Measurements from ENCODE around the gene CRIP3. TPM values are rescaled to one million over a fixed set of nuclear protein-coding genes. Genes with fewer than 3 reads are reported as not detected.
A peak's percentile ranks its signal among the peaks of the same experiment; 100 is the strongest.

The CRIP3 gene
- total and polyA plus RNA-seq, 2 of the 13 experiments (the other 11 are each of a cell fraction or from before 2014, with no cell fraction given): 6.3 to 9.3 TPM

- TF ChIP-seq HMGXB4 (CRISPR knock-in tag; IDR thresholded peaks at IDR 0.05; ENCODE audit: borderline replicate concordance in 1 of 2, low read depth in 1 of 2) (peak in 1 of 2 experiments; percentile 42; a peak in 1 of 4 replicates), IKZF5 (CRISPR knock-in tag; IDR thresholded peaks at IDR 0.05) (no peak), RELA (CRISPR knock-in tag; IDR thresholded peaks at IDR 0.05) (no peak), ZNF7 (CRISPR knock-in tag; IDR thresholded peaks at IDR 0.05) (no peak), GABPA (IDR thresholded peaks at IDR 0.05; ENCODE audit: low read depth, low read length) (no peak), GABPA (CRISPR knock-in tag; IDR thresholded peaks at IDR 0.05; ENCODE audit: low read depth) (no peak), HDAC2 (CRISPR knock-in tag; IDR thresholded peaks at IDR 0.05) (0 out of 2 replicates have a peak, but pooled peaks have one; percentile 18), NCOA2 (CRISPR knock-in tag; IDR thresholded peaks at IDR 0.05) (0 out of 2 replicates have a peak, but pooled peaks have one; percentile 19), HOXA5 (CRISPR knock-in tag; IDR thresholded peaks at IDR 0.05) (0 out of 2 replicates have a peak, but pooled peaks have one; percentile 49), FOXJ3 (CRISPR knock-in tag; IDR thresholded peaks at IDR 0.05; ENCODE audit: borderline replicate concordance) (0 out of 2 replicates have a peak, but pooled peaks have one; percentile 33), ZNF792 (CRISPR knock-in tag; IDR thresholded peaks at IDR 0.05) (peak; percentile 41; the same call in 1 of the 2 replicates), FOSL2 (CRISPR knock-in tag; IDR thresholded peaks at IDR 0.05) (no peak), RXRB (CRISPR knock-in tag; IDR thresholded peaks at IDR 0.05; ENCODE audit: borderline replicate concordance) (0 out of 2 replicates have a peak, but pooled peaks have one; percentile 40), ZBTB38 (CRISPR knock-in tag; IDR thresholded peaks at IDR 0.05) (no peak), CEBPG (CRISPR knock-in tag; IDR thresholded peaks at IDR 0.05) (0 out of 2 replicates have a peak, but pooled peaks have one; percentile 30), KAT8 (CRISPR knock-in tag; IDR thresholded peaks at IDR 0.05) (0 out of 2 replicates have a peak, but pooled peaks have one; percentile 45), ARID3A (IDR thresholded peaks at IDR 0.05; ENCODE audit: low read depth, low read length) (no peak), MED1 (CRISPR knock-in tag; IDR thresholded peaks at IDR 0.05) (0 out of 2 replicates have a peak, but pooled peaks have one; percentile 25), GABPB1 (CRISPR knock-in tag; IDR thresholded peaks at IDR 0.05) (no peak), SIX1 (CRISPR knock-in tag; IDR thresholded peaks at IDR 0.05; ENCODE audit: borderline replicate concordance) (peak; percentile 37; the same call in 1 of the 2 replicates), ZNF614 (CRISPR knock-in tag; IDR thresholded peaks at IDR 0.05; ENCODE audit: borderline replicate concordance) (0 out of 2 replicates have a peak, but pooled peaks have one; percentile 22), KLF16 (CRISPR knock-in tag; IDR thresholded peaks at IDR 0.05) (peak in 1 of 2 experiments; percentile 73; a peak in 2 of 4 replicates), ZNF124 (CRISPR knock-in tag; IDR thresholded peaks at IDR 0.05) (0 out of 2 replicates have a peak, but pooled peaks have one; percentile 30), TARDBP (CRISPR knock-in tag; IDR thresholded peaks at IDR 0.05) (0 out of 2 replicates have a peak, but pooled peaks have one; percentile 9), ETV5 (CRISPR knock-in tag; IDR thresholded peaks at IDR 0.05; ENCODE audit: borderline replicate concordance) (peak; percentile 71; the same call in 1 of the 2 replicates), MIXL1 (CRISPR knock-in tag; IDR thresholded peaks at IDR 0.05) (0 out of 2 replicates have a peak, but pooled peaks have one; percentile 18), SP5 (CRISPR knock-in tag; IDR thresholded peaks at IDR 0.05; ENCODE audit: borderline replicate concordance, low read depth) (no peak), GATAD2A (CRISPR knock-in tag; IDR thresholded peaks at IDR 0.05) (peak; percentile 68)
These were observed 26.0 kb upstream of the CRIP3 start (continued) for GRCh38 chr6:43334466-43335095.
